KMS-11 (cell line): Measurements from ENCODE around the gene NINJ1.

Source experiments
- H2AFZ ChIP-seq: fragments of 200-600 bp; sonication (generic); 2 replicates; pipeline ENCODE4 v1.6.1; 2016; ENCODE audit warnings: antibody characterized with exemption, mixed run types, low read depth
- H3K27ac ChIP-seq: fragments of 200-600 bp; sonication (generic); 2 replicates; pipeline ENCODE4 v1.6.1; 2016; ENCODE audit warnings: mild to moderate bottlenecking, mixed run types
- H3K27me3 ChIP-seq: fragments of 200-600 bp; sonication (generic); 2 replicates; pipeline ENCODE4 v1.6.1; 2017; ENCODE audit warnings: mild to moderate bottlenecking, low read depth, mixed run types, moderate library complexity; ENCODE audit not compliant: insufficient read depth
- H3K36me3 ChIP-seq: fragments of 200-600 bp; sonication (generic); 2 replicates; pipeline ENCODE4 v1.6.1; 2017; ENCODE audit warnings: mild to moderate bottlenecking, mixed run types; ENCODE audit not compliant: insufficient read depth
- H3K4me1 ChIP-seq: fragments of 200-600 bp; sonication (generic); 2 replicates; pipeline ENCODE4 v1.6.1; 2016; ENCODE audit warnings: mild to moderate bottlenecking, low read depth, mixed run types; ENCODE audit not compliant: poor library complexity, severe bottlenecking
- H3K4me2 ChIP-seq: fragments of 200-600 bp; sonication (generic); 2 replicates; pipeline ENCODE4 v1.7.0; 2016; ENCODE audit warnings: mild to moderate bottlenecking, mixed run types
- H3K4me3 ChIP-seq: fragments of 200-600 bp; sonication (generic); IDR thresholded peaks from 2 replicates; pipeline ENCODE4 v1.6.1; 2017; ENCODE audit warnings: low read depth, low read length, mixed read lengths; ENCODE audit not compliant: insufficient read depth
- H3K79me2 ChIP-seq: fragments of 200-600 bp; sonication (generic); 2 replicates; pipeline ENCODE4 v1.6.1; 2016; ENCODE audit warnings: low read depth, mixed run types; ENCODE audit not compliant: insufficient read depth
- H3K9ac ChIP-seq: fragments of 200-600 bp; sonication (generic); 2 replicates; pipeline ENCODE4 v1.6.1; 2016; ENCODE audit warnings: mild to moderate bottlenecking, mixed run types
- H4K20me1 ChIP-seq: fragments of 200-600 bp; sonication (generic); 2 replicates; pipeline ENCODE4 v1.6.1; 2016; ENCODE audit warnings: mild to moderate bottlenecking, mixed run types; ENCODE audit not compliant: insufficient read depth
- TF ChIP-seq, protein P1 (sequence below): fragments of 200-600 bp; sonication (generic); conservative IDR thresholded peaks from 2 replicates; pipeline ENCODE4 v1.6.1; 2017; ENCODE audit warnings: low read depth, mild to moderate bottlenecking, antibody characterized with exemption, low read length, moderate library complexity, mixed read lengths

NINJ1 gene

GRCh38 chr9:93126151-93126781 lies 7.8 kb downstream of the NINJ1 start:
- H3K27ac ChIP-seq, result no peak overlapping the region
- TF ChIP-seq, protein P1, sequence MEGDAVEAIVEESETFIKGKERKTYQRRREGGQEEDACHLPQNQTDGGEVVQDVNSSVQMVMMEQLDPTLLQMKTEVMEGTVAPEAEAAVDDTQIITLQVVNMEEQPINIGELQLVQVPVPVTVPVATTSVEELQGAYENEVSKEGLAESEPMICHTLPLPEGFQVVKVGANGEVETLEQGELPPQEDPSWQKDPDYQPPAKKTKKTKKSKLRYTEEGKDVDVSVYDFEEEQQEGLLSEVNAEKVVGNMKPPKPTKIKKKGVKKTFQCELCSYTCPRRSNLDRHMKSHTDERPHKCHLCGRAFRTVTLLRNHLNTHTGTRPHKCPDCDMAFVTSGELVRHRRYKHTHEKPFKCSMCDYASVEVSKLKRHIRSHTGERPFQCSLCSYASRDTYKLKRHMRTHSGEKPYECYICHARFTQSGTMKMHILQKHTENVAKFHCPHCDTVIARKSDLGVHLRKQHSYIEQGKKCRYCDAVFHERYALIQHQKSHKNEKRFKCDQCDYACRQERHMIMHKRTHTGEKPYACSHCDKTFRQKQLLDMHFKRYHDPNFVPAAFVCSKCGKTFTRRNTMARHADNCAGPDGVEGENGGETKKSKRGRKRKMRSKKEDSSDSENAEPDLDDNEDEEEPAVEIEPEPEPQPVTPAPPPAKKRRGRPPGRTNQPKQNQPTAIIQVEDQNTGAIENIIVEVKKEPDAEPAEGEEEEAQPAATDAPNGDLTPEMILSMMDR, result no peak
- no peaks in the 10 kb centered on the region for H3K36me3 ChIP-seq
- H3K9ac ChIP-seq, result no peak overlapping the region
- H3K4me2 ChIP-seq, result no peak overlapping the region
- H3K79me2 ChIP-seq, result no peaks in the 10 kb centered on the region; the same call in 1 of the 2 replicates
- no peaks in the 10 kb centered on the region for H3K4me1 ChIP-seq
- H4K20me1 ChIP-seq, result no peaks in the 10 kb centered on the region
- no peak overlapping the region for H3K4me3 ChIP-seq
- H2AFZ ChIP-seq, result no peak overlapping the region
- no peaks in the 10 kb centered on the region for H3K27me3 ChIP-seq

DNA sequence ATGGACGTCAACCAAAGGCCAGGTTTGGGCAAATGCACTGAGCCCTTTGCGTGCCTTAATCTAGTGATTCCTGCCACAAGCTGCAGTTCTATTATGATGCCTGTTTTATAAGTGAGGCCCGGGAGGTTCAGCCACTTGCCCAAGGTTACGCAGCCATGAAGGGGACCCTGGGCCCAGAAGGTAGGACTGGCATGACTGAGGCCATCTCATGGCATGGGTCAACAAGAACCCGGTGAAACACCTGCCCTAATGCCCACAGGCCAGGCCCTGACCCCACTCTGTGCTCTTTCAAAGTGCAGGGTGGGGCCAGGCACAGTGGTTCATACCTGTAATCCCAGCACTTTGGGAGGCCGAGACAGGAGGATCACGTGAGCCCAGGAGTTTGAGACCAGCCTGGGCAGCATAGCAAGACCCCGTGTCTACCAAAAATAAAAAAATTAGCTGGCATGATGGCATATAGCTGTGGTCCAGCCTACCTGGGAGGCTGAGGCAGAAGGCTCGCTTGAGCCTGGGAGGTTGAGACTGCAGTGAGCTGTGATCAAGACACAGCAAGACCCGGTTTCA lies 8.6 kb downstream of the NINJ1 start:
- Histone ChIP-seq H3K4me3 (no peak overlapping the region), H3K9ac (no peak overlapping the region), H3K79me2 (no peaks in the 10 kb centered on the region; the same call in 1 of the 2 replicates), H2AFZ (no peak overlapping the region), H4K20me1 (no peaks in the 10 kb centered on the region), H3K27me3 (no peaks in the 10 kb centered on the region), H3K27ac (no peak overlapping the region), H3K36me3 (no peaks in the 10 kb centered on the region), H3K4me1 (no peaks in the 10 kb centered on the region), H3K4me2 (no peak overlapping the region)
- TF ChIP-seq, protein P1, result no peak

GRCh38 chr9:93124793-93125192 lies 9.3 kb downstream of the NINJ1 start:
- no peaks in the 10 kb centered on the region for H3K36me3 ChIP-seq
- no peak overlapping the region for H3K4me2 ChIP-seq
- no peaks in the 10 kb centered on the region for H3K27me3 ChIP-seq
- no peaks in the 10 kb centered on the region for H4K20me1 ChIP-seq
- no peak overlapping the region for H3K4me3 ChIP-seq
- TF ChIP-seq, protein P1, result no peak
- H2AFZ ChIP-seq, result no peak overlapping the region
- H3K9ac ChIP-seq, result no peak overlapping the region
- no peaks in the 10 kb centered on the region for H3K4me1 ChIP-seq
- no peaks in the 10 kb centered on the region; the same call in 1 of the 2 replicates for H3K79me2 ChIP-seq
- no peak overlapping the region for H3K27ac ChIP-seq

- TF ChIP-seq, protein P1, result no peak
- no peak overlapping the region for H2AFZ ChIP-seq
- H4K20me1 ChIP-seq, result no peaks in the 10 kb centered on the region
- no peak overlapping the region for H3K4me3 ChIP-seq
- no peaks in the 10 kb centered on the region for H3K4me1 ChIP-seq
- H3K27me3 ChIP-seq, result no peaks in the 10 kb centered on the region
- no peak overlapping the region for H3K4me2 ChIP-seq
- H3K9ac ChIP-seq, result no peak overlapping the region
- no peak overlapping the region for H3K27ac ChIP-seq
- no peaks in the 10 kb centered on the region; the same call in 1 of the 2 replicates for H3K79me2 ChIP-seq
- no peaks in the 10 kb centered on the region for H3K36me3 ChIP-seq
Measured at GRCh38 chr9:93123561-93124283, 10.3 kb downstream of the NINJ1 start.
